ENCODE measurements around the gene E4F1. TPM values are rescaled to one million over a fixed set of nuclear protein-coding genes. Genes with fewer than 3 reads are reported as not detected.
A peak's percentile ranks its signal among the peaks of the same experiment; 100 is the strongest.
"Not testable (repeated sequence)": the region's sequence is repeated elsewhere in the genome, so short reads cannot be mapped to it uniquely, and the experiment has no call there.

The E4F1 gene
- total RNA-seq, 2 experiments from 2014 or later: 23.0 to 24.1 TPM

- no peaks in the 10 kb centered on the region for H3K9me3 Mint-ChIP-seq
- no peak for DNase-seq
- peaks cover 4% of the 10 kb centered on the region for H3K4me1 Mint-ChIP-seq
- no peak within 1 kb of the TSS for H3K27ac Mint-ChIP-seq
- H3K36me3 Mint-ChIP-seq: no peaks in the 10 kb centered on the region
- H3K27me3 Mint-ChIP-seq: peaks cover 28% of the 10 kb centered on the region
- peak within 1 kb of the TSS; percentile 45 for H3K4me3 Mint-ChIP-seq
These were observed 27.0 kb upstream of the E4F1 start, which contains the start of gene CASKIN1 for GRCh38 chr16:2196162-2196980. CASKIN1 (minus strand) TSS chr16:2196605; CDS start chr16:2196432, 173 bp downstream.

GRCh38 chr16:2196981-2197511 is 26.3 kb upstream of the E4F1 start:
- no peak for DNase-seq
- Mint-ChIP-seq H3K36me3 (no peaks in the 10 kb centered on the region), H3K27ac (no peak overlapping the region), H3K4me1 (peaks cover 4% of the 10 kb centered on the region), H3K27me3 (peaks cover 28% of the 10 kb centered on the region), H3K4me3 (peak overlapping the region; percentile 37), H3K9me3 (no peaks in the 10 kb centered on the region)

GRCh38 chr16:2197765-2198164 is 25.6 kb upstream of the E4F1 start:
- Mint-ChIP-seq H3K27ac (no peak overlapping the region), H3K36me3 (no peaks in the 10 kb centered on the region), H3K27me3 (peaks cover 28% of the 10 kb centered on the region), H3K4me3 (peak overlapping the region; percentile 43), H3K4me1 (peaks cover 4% of the 10 kb centered on the region), H3K9me3 (no peaks in the 10 kb centered on the region)
- no peak for DNase-seq

GRCh38 chr16:2198283-2198682 is 25.1 kb upstream of the E4F1 start:
- H3K27me3 Mint-ChIP-seq: peaks cover 28% of the 10 kb centered on the region

GRCh38 chr16:2199095-2199494 is 24.3 kb upstream of the E4F1 start:
- Mint-ChIP-seq H3K9me3 (no peaks in the 10 kb centered on the region), H3K36me3 (no peaks in the 10 kb centered on the region), H3K27ac (no peak overlapping the region), H3K27me3 (peaks cover 28% of the 10 kb centered on the region), H3K4me3 (no peak overlapping the region), H3K4me1 (peaks cover 7% of the 10 kb centered on the region)
- DNase-seq: no peak

More at GRCh38 chr16:2198283-2198682, 25.1 kb upstream of the E4F1 start:
- no peaks in the 10 kb centered on the region for H3K36me3 Mint-ChIP-seq
- H3K9me3 Mint-ChIP-seq: no peaks in the 10 kb centered on the region
- peak overlapping the region; percentile 43 for H3K4me3 Mint-ChIP-seq
- peaks cover 4% of the 10 kb centered on the region for H3K4me1 Mint-ChIP-seq
- no peak overlapping the region for H3K27ac Mint-ChIP-seq
- DNase-seq: no peak

GRCh38 chr16:2199621-2200139 is 23.7 kb upstream of the E4F1 start:
- no peak for DNase-seq
- H3K27me3 Mint-ChIP-seq: peaks cover 25% of the 10 kb centered on the region
- no peak overlapping the region for H3K4me3 Mint-ChIP-seq
- no peak overlapping the region for H3K27ac Mint-ChIP-seq
- H3K36me3 Mint-ChIP-seq: no peaks in the 10 kb centered on the region
- no peaks in the 10 kb centered on the region for H3K9me3 Mint-ChIP-seq
- H3K4me1 Mint-ChIP-seq: peaks cover 10% of the 10 kb centered on the region

- H3K4me3 Mint-ChIP-seq: no peak overlapping the region
- H3K27me3 Mint-ChIP-seq: peaks cover 20% of the 10 kb centered on the region
- peaks cover 7% of the 10 kb centered on the region for H3K4me1 Mint-ChIP-seq
- H3K27ac Mint-ChIP-seq: no peak overlapping the region
- no peaks in the 10 kb centered on the region for H3K36me3 Mint-ChIP-seq
- H3K9me3 Mint-ChIP-seq: no peaks in the 10 kb centered on the region
- no peak for DNase-seq
These were observed 23.1 kb upstream of the E4F1 start for GRCh38 chr16:2200313-2200712.

GRCh38 chr16:2203119-2203688 is 20.2 kb upstream of the E4F1 start:
- H3K9me3 Mint-ChIP-seq, DNase-seq, H3K27ac Mint-ChIP-seq, H3K27me3 Mint-ChIP-seq: not testable (repeated sequence)
- Mint-ChIP-seq H3K4me3 (peak overlapping the region; percentile 82), H3K36me3 (peaks cover 19% of the 10 kb centered on the region), H3K4me1 (peaks cover 17% of the 10 kb centered on the region)

- peak overlapping the region; percentile 78 for H3K27ac Mint-ChIP-seq
- no peaks in the 10 kb centered on the region for H3K9me3 Mint-ChIP-seq
These were observed 18.8 kb upstream of the E4F1 start for GRCh38 chr16:2204416-2205103.

GRCh38 chr16:2205104-2205966 is 18.1 kb upstream of the E4F1 start, which contains the start of gene MLST8:
MLST8 (plus strand) TSS chr16:2205454; CDS start chr16:2206086, 632 bp downstream.
- no peaks in the 10 kb centered on the region for H3K9me3 Mint-ChIP-seq
- no peaks in the 10 kb centered on the region for H3K27me3 Mint-ChIP-seq
- H3K4me1 Mint-ChIP-seq: peaks cover 17% of the 10 kb centered on the region

More at GRCh38 chr16:2204416-2205103, 18.8 kb upstream of the E4F1 start:
- no peaks in the 10 kb centered on the region for H3K27me3 Mint-ChIP-seq
- peaks cover 19% of the 10 kb centered on the region for H3K36me3 Mint-ChIP-seq
- peaks cover 17% of the 10 kb centered on the region for H3K4me1 Mint-ChIP-seq
- peak overlapping the region; percentile 82 for H3K4me3 Mint-ChIP-seq
- DNase-seq: no peak

GRCh38 chr16:2205967-2206313 is 17.5 kb upstream of the E4F1 start:
- Mint-ChIP-seq H3K36me3 (peaks cover 19% of the 10 kb centered on the region), H3K9me3 (no peaks in the 10 kb centered on the region), H3K4me1 (peaks cover 17% of the 10 kb centered on the region), H3K27ac (peak overlapping the region; percentile 81), H3K27me3 (no peaks in the 10 kb centered on the region), H3K4me3 (peak overlapping the region; percentile 88)
- no peak for DNase-seq

More at GRCh38 chr16:2205104-2205966, 18.1 kb upstream of the E4F1 start, which contains the start of gene MLST8:
- H3K27ac Mint-ChIP-seq: peak within 1 kb of the TSS; percentile 86
- peak within 1 kb of the TSS; percentile 88 for H3K4me3 Mint-ChIP-seq
- peak; percentile 91 for DNase-seq
- H3K36me3 Mint-ChIP-seq: peaks cover 19% of the 10 kb centered on the region

- no peak for DNase-seq
- Mint-ChIP-seq H3K4me3 (peak overlapping the region; percentile 88), H3K27me3 (no peaks in the 10 kb centered on the region), H3K9me3 (no peaks in the 10 kb centered on the region), H3K27ac (peak overlapping the region; percentile 81), H3K4me1 (peaks cover 17% of the 10 kb centered on the region), H3K36me3 (peaks cover 19% of the 10 kb centered on the region)
These were observed 17.0 kb upstream of the E4F1 start for GRCh38 chr16:2206420-2206779.

GRCh38 chr16:2206780-2207433 is 16.5 kb upstream of the E4F1 start:
- Mint-ChIP-seq H3K4me1 (peaks cover 20% of the 10 kb centered on the region), H3K27me3 (no peaks in the 10 kb centered on the region), H3K4me3 (peak overlapping the region; percentile 88), H3K27ac (peak overlapping the region; percentile 81), H3K9me3 (no peaks in the 10 kb centered on the region), H3K36me3 (peaks cover 19% of the 10 kb centered on the region)
- DNase-seq: no peak

- Mint-ChIP-seq H3K4me1 (peaks cover 26% of the 10 kb centered on the region), H3K4me3 (peak overlapping the region; percentile 88), H3K27me3 (no peaks in the 10 kb centered on the region), H3K36me3 (peaks cover 26% of the 10 kb centered on the region), H3K27ac (peak overlapping the region; percentile 61), H3K9me3 (no peaks in the 10 kb centered on the region)
- DNase-seq: no peak
These were observed 15.5 kb upstream of the E4F1 start for GRCh38 chr16:2207872-2208271.

All from activated naive CD8-positive, alpha-beta T cell treated with anti-CD3 and anti-CD28 coated beads for 36 hours (primary cell).